A549 (cell line): ENCODE measurements around the gene RNU4-1. TPM values are rescaled to one million over a fixed set of nuclear protein-coding genes. Genes with fewer than 3 reads are reported as not detected.
A peak's percentile ranks its signal among the peaks of the same experiment; 100 is the strongest.

Experiments used
- ATAC-seq, 2 experiments: fragments of 200-7000 bp in 1 of 2; fragments of >200 bp in 1 of 2; cut with Nextera tagmentation in 1 of 2; cut with Tn5 transposase in 1 of 2; 3 replicates each; pipeline versions ENCODE4 v1.8.0 to v1.9.1; 2018 to 2020; ENCODE audit warnings: mild to moderate bottlenecking in 1 of 2, moderate library complexity in 1 of 2
- CTCF ChIA-PET: fragments of 300-600 bp; sonication (Branson Sonifier 250); formaldehyde crosslinking; extraction: SDS; loops from one replicate; lab custom pipeline; 2021; ENCODE audit warnings: antibody characterized with exemption, inconsistent platforms; lab: Yijun Ruan, JAX
- POLR2A ChIA-PET: fragments of 350-600 bp; formaldehyde crosslinking; extraction: SDS; loops from one replicate; lab custom pipeline; 2021; ENCODE audit warnings: antibody characterized with exemption, inconsistent platforms; lab: Yijun Ruan, JAX
- DNase-seq, 2 experiments: peaks; one replicate each; pipeline versions ENCODE4 v3.0.0 to v3.0.0-alpha.2; 2011 to 2016; ENCODE audit warnings: low read depth in 1 of 2, low spot score in 1 of 2
- FAIRE-seq: peaks from 2 replicates; lab custom pipeline; 2011; peaks lifted over from hg19 to GRCh38; lab: Jason Lieb, UNC
- H3K27ac ChIP-seq, 2 experiments: fragments of >200 bp; sonication (Bioruptor Twin); formaldehyde crosslinking; 3 replicates each; pipeline ENCODE4 v1.5.1; 2016 to 2017
- H3K4me1 ChIP-seq: fragments of >200 bp; sonication (Bioruptor Twin); formaldehyde crosslinking; 3 replicates; pipeline ENCODE4 v1.6.1; 2016
- H3K4me2 ChIP-seq: fragments of >200 bp; sonication (Bioruptor Twin); formaldehyde crosslinking; 3 replicates; pipeline ENCODE4 v1.6.1; 2016
- H3K4me3 ChIP-seq: fragments of >200 bp; sonication (Bioruptor Twin); formaldehyde crosslinking; 3 replicates; pipeline ENCODE4 v1.5.1; 2016
- H3K9me3 ChIP-seq: fragments of >200 bp; sonication (Bioruptor Twin); formaldehyde crosslinking; 3 replicates; pipeline ENCODE4 v1.6.1; 2016
- CEBPB ChIP-seq, 2 experiments: fragments of >200 bp in 1 of 2; sonication (Bioruptor Twin) in 1 of 2; formaldehyde crosslinking in 1 of 2; IDR thresholded peaks; 2 replicates each; pipeline ENCODE4 v1.6.1; 2012 to 2016
- EHF ChIP-seq: fragments of 250-450 bp; sonication (Bioruptor Pico); IDR thresholded peaks from 2 replicates; pipeline ENCODE4 v1.5.0; 2020; ENCODE audit warnings: mild to moderate bottlenecking
- FOSL2 ChIP-seq, 2 experiments: fragments of 450-650 bp in 1 of 2; fragments of >200 bp in 1 of 2; sonication (Bioruptor Twin) in 1 of 2; formaldehyde crosslinking; IDR thresholded peaks; 2 replicates each; pipeline versions ENCODE4 v1.5.0 to v1.6.1; 2016 to 2020; ENCODE audit warnings: mild to moderate bottlenecking in 1 of 2, moderate library complexity in 1 of 2
- FOXS1 ChIP-seq: fragments of 250-450 bp; sonication (Bioruptor Pico); IDR thresholded peaks from 2 replicates; pipeline ENCODE4 v1.5.0; 2020; ENCODE audit warnings: mild to moderate bottlenecking, moderate library complexity
- GATA3 ChIP-seq: IDR thresholded peaks from 2 replicates; pipeline ENCODE4 v1.6.1; 2012; ENCODE audit warnings: borderline replicate concordance
- HEYL ChIP-seq: fragments of 250-450 bp; sonication (Bioruptor Pico); IDR thresholded peaks from 2 replicates; pipeline ENCODE4 v1.8.0; 2021; ENCODE audit warnings: mild to moderate bottlenecking, moderate library complexity
- JUNB ChIP-seq: fragments of >200 bp; sonication (Bioruptor Twin); formaldehyde crosslinking; IDR thresholded peaks from 2 replicates; pipeline ENCODE4 v1.6.1; 2016
- KDM1A ChIP-seq: fragments of 200-600 bp; sonication (generic); IDR thresholded peaks from 2 replicates; pipeline ENCODE4 v1.6.1; 2016; ENCODE audit warnings: low read depth, mild to moderate bottlenecking
- KDM5A ChIP-seq: fragments of 200-600 bp; sonication (generic); IDR thresholded peaks from 2 replicates; pipeline ENCODE4 v1.6.1; 2016; ENCODE audit warnings: antibody characterized with exemption, mild to moderate bottlenecking
- MYC ChIP-seq: IDR thresholded peaks from 2 replicates; pipeline ENCODE4 v1.6.1; 2012; ENCODE audit warnings: mild to moderate bottlenecking, inconsistent platforms, low read length, improper control_type of control experiment, borderline replicate concordance
- NFE2L2 ChIP-seq: fragments of 150-350 bp; conservative IDR thresholded peaks from 2 replicates; pipeline ENCODE4 v1.6.1; 2014; ENCODE audit warnings: low read length
- NPAS2 ChIP-seq: fragments of 250-450 bp; sonication (Bioruptor Pico); IDR thresholded peaks from 2 replicates; pipeline ENCODE4 v1.8.0; 2022; ENCODE audit warnings: mild to moderate bottlenecking, moderate library complexity, borderline replicate concordance
- NR3C1 ChIP-seq: fragments of >200 bp; sonication (Bioruptor Twin); formaldehyde crosslinking; IDR thresholded peaks from 3 replicates; pipeline ENCODE4 v1.6.1; 2017
- PHF8 ChIP-seq: fragments of 200-600 bp; sonication (generic); IDR thresholded peaks from 2 replicates; pipeline ENCODE4 v1.6.1; 2016; ENCODE audit warnings: low read depth, mild to moderate bottlenecking, antibody characterized with exemption, moderate library complexity, borderline replicate concordance
- RCOR1 ChIP-seq: fragments of 150-350 bp; IDR thresholded peaks from 2 replicates; pipeline ENCODE4 v1.6.1; 2014; ENCODE audit warnings: antibody characterized with exemption, low read length, low read depth
- RFX5 ChIP-seq: fragments of 450-650 bp; IDR thresholded peaks from 2 replicates; pipeline ENCODE4 v1.7.1; 2014; ENCODE audit warnings: antibody characterized with exemption, mild to moderate bottlenecking, moderate library complexity
- SREBF2 ChIP-seq: fragments of 450-650 bp; IDR thresholded peaks from 2 replicates; pipeline ENCODE4 v1.6.1; 2014; ENCODE audit warnings: mild to moderate bottlenecking, moderate library complexity
- TP53 ChIP-seq: fragments of 250-450 bp; sonication (Bioruptor Pico); IDR thresholded peaks from 2 replicates; pipeline ENCODE4 v1.5.0; 2021; ENCODE audit warnings: mild to moderate bottlenecking, moderate library complexity
- WGBS: methylation state at CpG from one replicate; pipeline ENCODE4 v1.1.6; 2017; ENCODE audit errors: missing lambda C conversion rate; 5-methylcytosine and 5-hydroxymethylcytosine counted together
- polyA plus RNA-seq, 4 experiments: library from polyadenylated mRNA; depleted of rRNA in 3 of 4; stranded (reverse); fragments of >200 nt; fragmentation: RNase III in 1 of 4; extraction: RNeasy Plus Mini Kit Qiagen cat#74134 plus additional on column Dnase treatment in 1 of 4; gene quantifications; 2 replicates in 3 of 4; 3 replicates in 1 of 4; pipeline ENCODE4 v1.2.3, GENCODE V29; 2011 to 2017
- TF ChIP-seq, protein P1 (sequence below): IDR thresholded peaks from 2 replicates; pipeline ENCODE4 v1.6.1; 2012
- TF ChIP-seq, protein P2 (sequence below): fragments of 450-650 bp; IDR thresholded peaks from 2 replicates; pipeline ENCODE4 v1.6.1; 2014; ENCODE audit warnings: antibody characterized with exemption
- TF ChIP-seq, protein P3 (sequence below): IDR thresholded peaks from 2 replicates; pipeline ENCODE4 v1.6.1; 2012; ENCODE audit warnings: low read depth, borderline replicate concordance

The RNU4-1 gene
- polyA plus RNA-seq, 2 of the 4 experiments (the other 2 are of a cell fraction), result not detected

DNA sequence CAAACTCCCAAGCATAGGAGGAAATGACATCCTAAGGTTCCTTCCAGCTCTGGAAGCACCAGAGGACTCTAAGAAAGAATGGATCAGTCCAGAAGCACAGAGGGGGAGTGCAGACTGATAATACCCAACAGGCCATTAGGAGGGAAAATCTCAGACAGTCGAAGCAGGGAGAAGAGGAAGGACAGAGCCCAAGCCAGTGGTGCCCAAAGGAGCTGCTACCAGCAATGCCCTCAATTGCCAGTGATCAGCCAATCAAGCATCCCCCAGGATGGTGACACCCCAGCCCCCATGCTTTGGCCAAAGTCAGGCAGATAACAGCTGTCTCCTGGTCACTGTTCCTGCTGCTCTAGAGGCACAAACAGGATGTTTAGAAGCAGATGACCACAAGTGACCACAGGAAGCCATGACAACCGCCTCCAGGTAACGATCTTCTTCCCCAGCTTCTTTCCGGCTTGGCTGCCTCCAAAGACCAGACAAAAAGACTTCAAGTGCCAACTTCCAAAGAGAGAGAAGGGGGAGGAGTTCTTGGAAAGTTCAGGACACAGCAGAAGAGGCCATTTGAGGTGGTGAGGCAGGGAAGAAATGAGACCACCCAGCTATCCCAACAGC lies 43.7 kb downstream of the RNU4-1 start:
- Histone ChIP-seq H3K4me3 (no peak overlapping the region), H3K27ac (peak overlapping the region in 1 of 2 experiments; percentile 68; a peak in 4 of 6 replicates)
- WGBS, result 88% methylated on average over 4 of the region's 4 CpGs
- no peak for ATAC-seq
- ChIA-PET CTCF (interaction anchor here (1.3 to 43.7 kb wide), 5 partner anchors 4 to 106 kb away, joined by 3 to 1367 read pairs (median 652); partner anchors contain the start of genes PXN and RPLP0), POLR2A (interaction anchor here (1.1 to 1.7 kb wide), 2 partner anchors 11 to 48 kb away, joined by 3 to 10 read pairs; partner anchors contain the start of gene RPLP0)
- no peak for DNase-seq
- no peak for TF ChIP-seq RCOR1
- TF ChIP-seq FOXS1 (CRISPR knock-in tag), result no peak
- TF ChIP-seq NR3C1, result no peak
- no peak for TF ChIP-seq CEBPB (IDR thresholded peaks at IDR 0.05)
- TF ChIP-seq TP53 (CRISPR knock-in tag), result no peak
- TF ChIP-seq, protein P1, sequence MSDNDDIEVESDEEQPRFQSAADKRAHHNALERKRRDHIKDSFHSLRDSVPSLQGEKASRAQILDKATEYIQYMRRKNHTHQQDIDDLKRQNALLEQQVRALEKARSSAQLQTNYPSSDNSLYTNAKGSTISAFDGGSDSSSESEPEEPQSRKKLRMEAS, result no peak
- no peak for TF ChIP-seq NPAS2 (CRISPR knock-in tag)
- no peak for TF ChIP-seq HEYL (CRISPR knock-in tag)
- TF ChIP-seq, protein P2, sequence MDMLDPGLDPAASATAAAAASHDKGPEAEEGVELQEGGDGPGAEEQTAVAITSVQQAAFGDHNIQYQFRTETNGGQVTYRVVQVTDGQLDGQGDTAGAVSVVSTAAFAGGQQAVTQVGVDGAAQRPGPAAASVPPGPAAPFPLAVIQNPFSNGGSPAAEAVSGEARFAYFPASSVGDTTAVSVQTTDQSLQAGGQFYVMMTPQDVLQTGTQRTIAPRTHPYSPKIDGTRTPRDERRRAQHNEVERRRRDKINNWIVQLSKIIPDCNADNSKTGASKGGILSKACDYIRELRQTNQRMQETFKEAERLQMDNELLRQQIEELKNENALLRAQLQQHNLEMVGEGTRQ, result no peak
- no peak for TF ChIP-seq NFE2L2
- TF ChIP-seq KDM5A, result no peak
- TF ChIP-seq SREBF2, result no peak
- TF ChIP-seq KDM1A, result no peak
- no peak for TF ChIP-seq PHF8
- TF ChIP-seq RFX5, result no peak
- TF ChIP-seq, all 56 proteins: peak for 0
- Histone ChIP-seq H3K9me3 (no peaks in the 10 kb centered on the region), H3K4me2 (peak overlapping the region; percentile 21; the same call in 1 of the 3 replicates), H3K4me1 (peaks cover 71% of the 10 kb centered on the region)
- FAIRE-seq, result no peak

DNA sequence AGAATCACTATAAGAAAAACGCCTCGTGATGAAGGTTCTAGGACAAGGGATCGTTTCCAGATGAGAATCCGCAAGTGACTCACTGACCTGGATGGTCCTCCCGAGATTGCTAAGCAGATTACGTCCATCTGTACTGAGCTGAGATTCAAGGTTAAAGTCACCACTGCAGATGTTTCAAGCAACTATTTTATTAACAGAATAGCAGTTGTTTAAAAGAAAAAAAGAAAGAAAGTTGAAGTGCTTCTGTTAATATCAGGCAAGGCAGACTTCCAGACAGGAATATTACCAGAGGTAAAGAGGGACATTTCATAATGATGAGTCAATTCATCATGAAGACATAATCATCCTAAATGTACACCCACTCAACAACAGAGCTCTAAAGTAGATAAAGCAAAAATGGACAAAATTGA lies 45.4 kb downstream of the RNU4-1 start:
- POLR2A ChIA-PET, result interaction anchor here (0.9 to 1.7 kb wide), 5 partner anchors 14 to 46 kb away, joined by 3 to 5 read pairs (median 3); partner anchors contain the start of genes RNU4-1 and RPLP0
- H3K4me3 ChIP-seq, result no peak overlapping the region
- WGBS, result 14% methylated on average over 6 of the region's 6 CpGs
- CTCF ChIA-PET, result interaction anchor here (2.2 to 43.7 kb wide), 4 partner anchors 3 to 46 kb away, joined by 8 to 1367 read pairs (median 652); partner anchors contain the start of genes PXN and RPLP0
- FAIRE-seq (no peak), DNase-seq (peak in 1 of 2 experiments; percentile 53), ATAC-seq (peak; percentile 58 to 61; a peak in 4 of 6 replicates)
- H3K4me1 ChIP-seq, result peaks cover 81% of the 10 kb centered on the region
- peak overlapping the region; percentile 62 to 68 for H3K27ac ChIP-seq
- H3K4me2 ChIP-seq, result peak overlapping the region; percentile 65
- TF ChIP-seq FOSL2 (IDR thresholded peaks at IDR 0.05) (no peak), FOSL2 (CRISPR knock-in tag; IDR thresholded peaks at IDR 0.05) (peak; percentile 58), MYC (no peak), JUNB (peak; percentile 37; the same call in 1 of the 2 replicates), EHF (no peak), NPAS2 (CRISPR knock-in tag) (no peak), GATA3 (peak; percentile 79; the same call in 1 of the 2 replicates), CEBPB (IDR thresholded peaks at IDR 0.05) (0 out of 4 replicates have a peak, but pooled peaks of 1 of the 2 experiments have one; percentile 30)
- TF ChIP-seq, protein P1, result peak; percentile 45; the same call in 1 of the 2 replicates
- TF ChIP-seq, protein P3, sequence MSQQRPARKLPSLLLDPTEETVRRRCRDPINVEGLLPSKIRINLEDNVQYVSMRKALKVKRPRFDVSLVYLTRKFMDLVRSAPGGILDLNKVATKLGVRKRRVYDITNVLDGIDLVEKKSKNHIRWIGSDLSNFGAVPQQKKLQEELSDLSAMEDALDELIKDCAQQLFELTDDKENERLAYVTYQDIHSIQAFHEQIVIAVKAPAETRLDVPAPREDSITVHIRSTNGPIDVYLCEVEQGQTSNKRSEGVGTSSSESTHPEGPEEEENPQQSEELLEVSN, result 0 out of 2 replicates have a peak, but pooled peaks have one; percentile 18
- H3K9me3 ChIP-seq, result no peaks in the 10 kb centered on the region
